ENCODE data around the gene IPO9. TPM values are rescaled to one million over a fixed set of nuclear protein-coding genes. Genes with fewer than 3 reads are reported as not detected.

Gene IPO9
- total and polyA plus RNA-seq, 2 donors from 2014 or later: 21.6 to 39.7 TPM

DNA sequence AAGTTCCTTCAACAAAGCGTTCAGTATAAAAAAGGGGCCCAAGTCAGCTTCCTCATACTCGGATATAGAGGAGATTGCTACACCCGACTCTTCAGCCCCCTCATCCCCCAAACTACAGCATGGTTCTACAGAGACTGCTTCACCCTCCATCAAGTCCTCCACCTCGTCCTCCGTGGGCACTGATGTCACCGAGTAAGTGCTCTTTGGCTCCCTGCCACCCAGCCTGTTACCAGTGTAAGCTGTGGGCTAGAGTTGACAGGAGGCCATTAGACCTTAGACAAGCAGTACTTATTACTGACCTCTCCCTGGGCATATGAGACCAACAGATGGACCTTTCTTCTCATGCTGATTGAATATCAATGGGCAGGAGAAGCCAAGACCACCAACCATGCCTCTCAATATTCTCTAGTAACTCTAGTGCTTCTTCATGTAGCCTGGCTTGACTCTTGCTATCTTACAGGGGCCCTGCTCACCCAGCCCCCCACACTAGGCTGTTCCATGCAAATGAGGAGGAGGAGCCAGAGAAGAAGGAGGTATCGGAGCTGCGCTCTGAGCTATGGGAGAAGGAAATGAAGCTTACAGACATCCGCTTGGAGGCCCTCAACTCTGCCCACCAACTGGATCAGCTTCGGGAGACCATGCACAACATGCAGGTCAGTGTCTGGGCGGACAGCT, 20.9 kb upstream of the IPO9 start:
- Histone ChIP-seq H3K9me3 (ENCODE audit: control insufficient read depth in 2 of 3, insufficient read depth in 1 of 3, low read length in 3 of 3) (no peaks in the 10 kb centered on the region), H3K9ac (ENCODE audit: low read length in 3 of 3) (no peak overlapping the region), H3K27ac (ENCODE audit: low read depth in 2 of 2, low read length in 2 of 2) (no peak overlapping the region), H3K4me1 (ENCODE audit: control insufficient read depth in 2 of 3, insufficient read depth in 2 of 3, low read depth in 1 of 3, low read length in 3 of 3) (no peaks in the 10 kb centered on the region), H3K4me3 (ENCODE audit: low read length in 3 of 3) (no peak overlapping the region), H3K27me3 (ENCODE audit: control insufficient read depth, insufficient read depth, low read length) (no peaks in the 10 kb centered on the region), H3K36me3 (ENCODE audit: control insufficient read depth in 2 of 3, insufficient read depth in 3 of 3, low read length in 3 of 3) (peaks cover 0 to 19% (median 4%) of the 10 kb centered on the region in 3 donors)
- TF ChIP-seq CTCF (IDR thresholded peaks at IDR 0.05; ENCODE audit: borderline replicate concordance, extremely low read depth, insufficient read depth): no peak
- DNase-seq: no peak
- FAIRE-seq: no peak
- intact Hi-C loops (cut with DNase I): no loop called here

DNA sequence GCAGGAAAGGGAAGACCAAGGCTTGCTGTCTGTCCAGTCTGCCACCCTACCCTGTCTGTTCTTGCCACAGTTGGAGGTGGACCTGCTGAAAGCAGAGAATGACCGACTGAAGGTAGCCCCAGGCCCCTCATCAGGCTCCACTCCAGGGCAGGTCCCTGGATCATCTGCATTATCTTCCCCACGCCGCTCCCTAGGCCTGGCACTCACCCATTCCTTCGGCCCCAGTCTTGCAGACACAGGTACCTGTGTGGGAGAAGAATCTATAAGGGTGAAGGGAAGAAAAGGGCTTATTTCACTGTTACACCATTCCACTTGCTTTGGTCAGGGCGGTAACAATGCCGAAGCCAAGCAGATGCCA, 20.3 kb upstream of the IPO9 start:
- Histone ChIP-seq H3K36me3 (ENCODE audit: control insufficient read depth in 2 of 3, insufficient read depth in 3 of 3, low read length in 3 of 3) (peaks cover 0 to 21% (median 4%) of the 10 kb centered on the region in 3 donors), H3K9ac (ENCODE audit: low read length in 3 of 3) (no peak overlapping the region), H3K27me3 (ENCODE audit: control insufficient read depth, insufficient read depth, low read length) (no peaks in the 10 kb centered on the region), H3K27ac (ENCODE audit: low read depth in 2 of 2, low read length in 2 of 2) (no peak overlapping the region), H3K9me3 (ENCODE audit: control insufficient read depth in 2 of 3, insufficient read depth in 1 of 3, low read length in 3 of 3) (no peaks in the 10 kb centered on the region), H3K4me3 (ENCODE audit: low read length in 3 of 3) (no peak overlapping the region), H3K4me1 (ENCODE audit: control insufficient read depth in 2 of 3, insufficient read depth in 2 of 3, low read depth in 1 of 3, low read length in 3 of 3) (no peaks in the 10 kb centered on the region)
- FAIRE-seq (no peak), DNase-seq (no peak)
- intact Hi-C loops (cut with DNase I): no loop called here
- TF ChIP-seq CTCF (IDR thresholded peaks at IDR 0.05; ENCODE audit: borderline replicate concordance, extremely low read depth, insufficient read depth): no peak

- no peak overlapping the region for H3K27ac ChIP-seq (ENCODE audit: low read depth in 2 of 2, low read length in 2 of 2)
- no peak overlapping the region for H3K4me3 ChIP-seq (ENCODE audit: low read length in 3 of 3)
- intact Hi-C loops (cut with DNase I): no loop called here
- H3K36me3 ChIP-seq (ENCODE audit: control insufficient read depth in 2 of 3, insufficient read depth in 3 of 3, low read length in 3 of 3): peaks cover 0 to 18% (median 4%) of the 10 kb centered on the region in 3 donors
- H3K27me3 ChIP-seq (ENCODE audit: control insufficient read depth, insufficient read depth, low read length): no peaks in the 10 kb centered on the region
- no peak for TF ChIP-seq CTCF (IDR thresholded peaks at IDR 0.05; ENCODE audit: borderline replicate concordance, extremely low read depth, insufficient read depth)
- no peaks in the 10 kb centered on the region for H3K9me3 ChIP-seq (ENCODE audit: control insufficient read depth in 2 of 3, insufficient read depth in 1 of 3, low read length in 3 of 3)
- H3K9ac ChIP-seq (ENCODE audit: low read length in 3 of 3): no peak overlapping the region
- no peaks in the 10 kb centered on the region for H3K4me1 ChIP-seq (ENCODE audit: control insufficient read depth in 2 of 3, insufficient read depth in 2 of 3, low read depth in 1 of 3, low read length in 3 of 3)
- DNase-seq: no peak
- FAIRE-seq: no peak
These were observed 19.1 kb upstream of the IPO9 start for GRCh38 chr1:201809876-201810275.
